ENCODE measurements around the gene NKX6-1.

The NKX6-1 gene

DNA sequence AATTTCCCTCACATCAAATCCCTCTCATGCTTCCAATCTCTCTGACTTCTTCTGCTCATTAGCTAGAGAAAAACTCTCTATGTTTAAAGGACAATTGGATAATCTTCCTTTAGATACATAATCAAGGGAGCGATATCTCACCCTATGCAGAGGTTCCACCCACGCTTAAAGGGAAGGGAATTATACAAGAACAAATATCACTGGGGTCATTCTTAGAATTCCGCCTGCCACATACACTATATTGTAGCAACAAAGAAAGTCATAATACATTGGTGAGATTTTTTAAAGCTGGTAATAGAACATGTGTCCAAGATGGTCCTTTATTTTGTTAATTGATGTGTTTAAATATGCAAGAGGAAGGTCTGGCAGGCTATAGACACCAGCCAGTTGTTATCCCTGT lies 31.5 kb downstream of the NKX6-1 start:
- DNase-seq (ENCODE audit: extremely low spot score), result no peak
- TF ChIP-seq ARNT (IDR thresholded peaks at IDR 0.05) (no peak), FOXM1 (IDR thresholded peaks at IDR 0.05; ENCODE audit: borderline replicate concordance) (no peak), FOXA1 (IDR thresholded peaks at IDR 0.05) (no peak), LEF1 (IDR thresholded peaks at IDR 0.05; ENCODE audit: borderline replicate concordance) (no peak), BHLHE40 (IDR thresholded peaks at IDR 0.05; ENCODE audit: borderline replicate concordance) (no peak), ELF4 (IDR thresholded peaks at IDR 0.05) (no peak), ZNF384 (IDR thresholded peaks at IDR 0.05) (no peak), PKNOX1 (IDR thresholded peaks at IDR 0.05) (no peak), SP1 (IDR thresholded peaks at IDR 0.05) (no peak), TARDBP (IDR thresholded peaks at IDR 0.05) (no peak), CTBP1 (IDR thresholded peaks at IDR 0.05; ENCODE audit: borderline replicate concordance) (no peak)
- ChIA-PET CTCF (interaction anchor here (0.6 kb wide), 1 partner anchor 617 kb away, joined by 3 read pairs; no protein-coding TSS in a partner anchor), POLR2A (no interaction called here)

- CTCF ChIA-PET, result no interaction called here
- POLR2A ChIA-PET, result interaction anchor here (0.7 kb wide), 1 partner anchor 38 kb away, joined by 3 read pairs; no protein-coding TSS in a partner anchor
- no peak for TF ChIP-seq HDGF (IDR thresholded peaks at IDR 0.05; ENCODE audit: borderline replicate concordance)
- no peak for TF ChIP-seq SP1 (IDR thresholded peaks at IDR 0.05)
- no peak for TF ChIP-seq FOXM1 (IDR thresholded peaks at IDR 0.05; ENCODE audit: borderline replicate concordance)
- no peak for DNase-seq (ENCODE audit: extremely low spot score)
Measured at GRCh38 chr4:84459783-84460182, 39.3 kb downstream of the NKX6-1 start.

DNA sequence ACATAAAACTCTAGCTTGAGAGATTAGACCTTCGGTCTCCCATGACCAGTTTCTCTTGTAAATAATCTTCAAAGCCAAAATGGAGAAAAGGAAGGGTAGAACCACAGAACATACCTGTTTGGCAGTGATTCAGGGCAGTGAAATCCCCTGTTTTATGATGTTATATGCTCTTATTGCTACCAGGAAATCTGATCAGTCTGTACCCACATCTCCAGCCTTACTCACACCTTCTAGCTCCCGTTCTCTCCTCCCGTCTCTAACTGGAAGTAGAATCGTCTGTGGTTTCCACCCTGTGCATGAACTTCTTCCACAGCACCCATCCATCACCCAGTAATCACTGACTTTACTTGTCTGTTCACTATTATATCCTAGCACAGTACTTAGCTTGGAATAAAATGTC lies 42.9 kb downstream of the NKX6-1 start:
- CTCF ChIA-PET, result no interaction called here
- POLR2A ChIA-PET, result no interaction called here
- no peak for DNase-seq (ENCODE audit: extremely low spot score)
- TF ChIP-seq PKNOX1 (IDR thresholded peaks at IDR 0.05) (no peak), SP1 (IDR thresholded peaks at IDR 0.05) (no peak), SUZ12 (IDR thresholded peaks at IDR 0.05) (no peak), FOXA1 (IDR thresholded peaks at IDR 0.05) (no peak), LEF1 (IDR thresholded peaks at IDR 0.05; ENCODE audit: borderline replicate concordance) (no peak), CTBP1 (IDR thresholded peaks at IDR 0.05; ENCODE audit: borderline replicate concordance) (no peak), ARNT (IDR thresholded peaks at IDR 0.05) (no peak), ZNF384 (IDR thresholded peaks at IDR 0.05) (no peak), FOXK2 (IDR thresholded peaks at IDR 0.05) (no peak), BHLHE40 (IDR thresholded peaks at IDR 0.05; ENCODE audit: borderline replicate concordance) (no peak), HDGF (IDR thresholded peaks at IDR 0.05; ENCODE audit: borderline replicate concordance) (no peak), L3MBTL2 (conservative IDR thresholded peaks at IDR 0.05) (no peak), ELF4 (IDR thresholded peaks at IDR 0.05) (no peak), TARDBP (IDR thresholded peaks at IDR 0.05) (no peak), FOXM1 (IDR thresholded peaks at IDR 0.05; ENCODE audit: borderline replicate concordance) (no peak), NFRKB (IDR thresholded peaks at IDR 0.05) (no peak)

- no peak for TF ChIP-seq ELF4 (IDR thresholded peaks at IDR 0.05)
- no peak for TF ChIP-seq FOXA1 (IDR thresholded peaks at IDR 0.05)
- no peak for DNase-seq (ENCODE audit: extremely low spot score)
- POLR2A ChIA-PET, result no interaction called here
- CTCF ChIA-PET, result no interaction called here
Measured at GRCh38 chr4:84455697-84456096, 43.4 kb downstream of the NKX6-1 start.

- no peak for DNase-seq (ENCODE audit: extremely low spot score)
- ChIA-PET CTCF (interaction anchor here (0.7 to 1.1 kb wide), 5 partner anchors 11 to 439 kb away, joined by 3 to 4 read pairs (median 3); no protein-coding TSS in a partner anchor), POLR2A (interaction anchor here (0.5 to 1.4 kb wide), 2 partner anchors 48 to 293 kb away, joined by 3 read pairs; partner anchors contain the start of gene NKX6-1)
- TF ChIP-seq SUZ12 (IDR thresholded peaks at IDR 0.05) (no peak), PKNOX1 (IDR thresholded peaks at IDR 0.05) (no peak), CTBP1 (IDR thresholded peaks at IDR 0.05; ENCODE audit: borderline replicate concordance) (no peak), TARDBP (IDR thresholded peaks at IDR 0.05) (no peak), LEF1 (IDR thresholded peaks at IDR 0.05; ENCODE audit: borderline replicate concordance) (no peak), ARNT (IDR thresholded peaks at IDR 0.05) (no peak), SP1 (IDR thresholded peaks at IDR 0.05) (no peak), L3MBTL2 (conservative IDR thresholded peaks at IDR 0.05) (no peak)
Measured at GRCh38 chr4:84451546-84451945, 47.5 kb downstream of the NKX6-1 start.

DNA sequence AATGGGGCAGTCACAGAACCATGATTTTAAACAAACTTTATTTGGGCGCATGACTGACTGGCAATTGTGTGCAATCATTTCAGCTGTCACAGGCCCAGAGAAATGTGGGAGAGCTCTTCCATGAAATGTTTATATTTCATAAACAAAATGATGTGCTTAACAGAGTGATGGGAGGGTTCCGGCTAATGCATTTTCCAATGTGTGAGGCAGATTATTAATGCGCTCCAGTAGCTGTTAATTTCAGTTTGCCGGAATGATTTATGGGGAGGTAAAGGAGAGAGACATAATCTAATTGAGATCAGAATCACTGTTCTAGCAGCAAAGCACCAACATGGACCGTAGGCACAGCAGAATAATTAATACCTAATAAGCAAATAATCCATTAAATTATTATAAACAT lies 55.6 kb downstream of the NKX6-1 start:
- TF ChIP-seq NFRKB (IDR thresholded peaks at IDR 0.05), result no peak
- 0 out of 2 replicates have a peak, but pooled peaks have one; percentile 3 for TF ChIP-seq PKNOX1 (IDR thresholded peaks at IDR 0.05)
- DNase-seq (ENCODE audit: extremely low spot score), result no peak
- ChIA-PET CTCF (no interaction called here), POLR2A (no interaction called here)

DNA sequence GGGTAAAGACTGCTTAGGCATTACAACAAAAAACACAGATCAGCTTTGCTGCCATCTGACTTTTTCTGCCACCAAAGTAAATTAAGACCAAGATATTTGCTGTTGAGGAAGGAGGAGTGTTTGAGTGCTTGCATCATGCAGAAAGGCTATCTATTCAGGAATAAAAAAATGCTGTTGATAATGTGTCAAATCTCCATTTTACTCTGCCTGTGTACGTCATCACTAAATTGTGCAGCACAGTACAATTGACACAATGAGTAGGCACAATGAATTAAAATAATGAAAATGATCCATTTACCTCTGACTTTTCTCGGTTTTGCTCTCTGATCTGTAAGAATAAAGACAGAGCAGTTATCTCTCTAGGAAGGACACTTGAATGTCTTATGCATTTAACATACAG lies 56.3 kb downstream of the NKX6-1 start:
- ChIA-PET POLR2A (no interaction called here), CTCF (no interaction called here)
- DNase-seq (ENCODE audit: extremely low spot score), result no peak
- TF ChIP-seq PKNOX1 (IDR thresholded peaks at IDR 0.05) (no peak), FOXA1 (IDR thresholded peaks at IDR 0.05) (no peak), NFRKB (IDR thresholded peaks at IDR 0.05) (no peak), TARDBP (IDR thresholded peaks at IDR 0.05) (no peak), HDGF (IDR thresholded peaks at IDR 0.05; ENCODE audit: borderline replicate concordance) (no peak), FOXK2 (IDR thresholded peaks at IDR 0.05) (no peak), LEF1 (IDR thresholded peaks at IDR 0.05; ENCODE audit: borderline replicate concordance) (no peak)
